Coronary artery (tissue), 2 donors: Measurements from ENCODE around the gene CFAP92.
A peak's percentile ranks its signal among the peaks of the same experiment; 100 is the strongest.

Source experiments
- DNase-seq: peaks from one replicate; pipeline ENCODE4 v3.0.0-alpha.2; 2017; ENCODE audit warnings: low spot score
- H3K27ac ChIP-seq, 2 donors: fragments of 200-600 bp; sonication (generic); one replicate each; pipeline ENCODE4 v1.5.1; 2016 to 2019
- H3K4me3 ChIP-seq: fragments of 200-600 bp; sonication (generic); 2 replicates; pipeline ENCODE4 v1.5.1; 2016; ENCODE audit warnings: mild to moderate bottlenecking, moderate library complexity
- TF ChIP-seq, protein P1 (sequence below): fragments of 200-600 bp; sonication (generic); IDR thresholded peaks from one replicate; pipeline ENCODE4 v1.5.1; 2019; ENCODE audit warnings: antibody characterized with exemption

The CFAP92 gene

GRCh38 chr3:128970740-128971047 is 23.2 kb downstream of the CFAP92 start:
- Histone ChIP-seq H3K4me3 (no peak overlapping the region), H3K27ac (no peak overlapping the region)
- TF ChIP-seq, protein P1, sequence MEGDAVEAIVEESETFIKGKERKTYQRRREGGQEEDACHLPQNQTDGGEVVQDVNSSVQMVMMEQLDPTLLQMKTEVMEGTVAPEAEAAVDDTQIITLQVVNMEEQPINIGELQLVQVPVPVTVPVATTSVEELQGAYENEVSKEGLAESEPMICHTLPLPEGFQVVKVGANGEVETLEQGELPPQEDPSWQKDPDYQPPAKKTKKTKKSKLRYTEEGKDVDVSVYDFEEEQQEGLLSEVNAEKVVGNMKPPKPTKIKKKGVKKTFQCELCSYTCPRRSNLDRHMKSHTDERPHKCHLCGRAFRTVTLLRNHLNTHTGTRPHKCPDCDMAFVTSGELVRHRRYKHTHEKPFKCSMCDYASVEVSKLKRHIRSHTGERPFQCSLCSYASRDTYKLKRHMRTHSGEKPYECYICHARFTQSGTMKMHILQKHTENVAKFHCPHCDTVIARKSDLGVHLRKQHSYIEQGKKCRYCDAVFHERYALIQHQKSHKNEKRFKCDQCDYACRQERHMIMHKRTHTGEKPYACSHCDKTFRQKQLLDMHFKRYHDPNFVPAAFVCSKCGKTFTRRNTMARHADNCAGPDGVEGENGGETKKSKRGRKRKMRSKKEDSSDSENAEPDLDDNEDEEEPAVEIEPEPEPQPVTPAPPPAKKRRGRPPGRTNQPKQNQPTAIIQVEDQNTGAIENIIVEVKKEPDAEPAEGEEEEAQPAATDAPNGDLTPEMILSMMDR, result no peak
- DNase-seq, result no peak

- TF ChIP-seq, protein P1, result peak; percentile 81
- no peak for DNase-seq
- Histone ChIP-seq H3K27ac (no peak overlapping the region), H3K4me3 (no peak overlapping the region)
Measured at GRCh38 chr3:128969993-128970739, 23.7 kb downstream of the CFAP92 start.

DNA sequence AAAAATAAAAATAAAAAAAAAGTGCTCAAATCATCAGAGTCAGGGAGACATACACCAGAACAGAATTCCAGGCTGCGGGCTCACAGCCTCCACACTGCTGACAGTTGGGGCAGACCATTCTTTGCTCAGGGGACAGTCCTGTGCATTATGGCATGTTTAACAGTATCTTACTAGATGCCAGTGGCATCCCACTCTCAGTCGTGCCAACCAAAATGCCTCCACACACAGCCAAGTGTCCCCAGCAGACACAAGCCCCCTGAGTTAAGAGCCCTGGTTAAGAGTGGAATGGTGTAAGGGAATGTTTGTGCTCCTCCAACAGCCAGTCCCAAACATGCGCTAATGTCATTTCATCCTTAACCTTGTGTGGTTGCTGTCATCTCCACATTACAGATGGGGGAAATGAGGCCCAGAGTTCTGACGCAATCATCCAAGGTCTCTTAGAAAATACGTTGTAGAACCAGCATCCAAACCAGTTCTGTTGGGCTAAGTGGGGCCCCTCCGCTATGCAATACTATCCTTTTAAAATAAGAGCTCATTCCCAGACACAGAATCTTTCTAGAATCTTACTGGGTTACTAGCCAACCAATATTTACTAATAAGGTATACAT is 26.0 kb downstream of the CFAP92 start:
- DNase-seq, result no peak
- Histone ChIP-seq H3K4me3 (no peak overlapping the region), H3K27ac (no peak overlapping the region)
- TF ChIP-seq, protein P1, result no peak

DNA sequence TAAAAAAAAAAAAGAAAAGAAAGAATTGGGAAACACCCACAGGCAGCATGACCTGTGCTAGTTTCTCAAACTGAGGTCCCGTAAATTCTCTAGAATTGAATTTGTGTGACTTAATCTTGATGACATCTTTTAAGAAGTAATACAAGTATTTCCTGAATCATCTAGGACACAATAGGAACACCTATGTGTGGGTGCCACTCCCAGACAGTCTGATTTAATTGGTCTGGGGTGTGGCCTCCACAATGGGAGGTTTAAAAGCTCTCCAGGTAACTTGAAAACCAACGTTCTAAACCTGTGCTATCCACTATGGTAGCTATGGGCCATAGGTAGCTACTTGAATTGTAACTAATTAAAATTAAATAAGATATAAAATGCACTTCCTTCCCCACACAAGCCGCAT is 28.1 kb downstream of the CFAP92 start:
- no peak overlapping the region for H3K4me3 ChIP-seq
- TF ChIP-seq, protein P1, result no peak
- no peak for DNase-seq
- H3K27ac ChIP-seq, result no peak overlapping the region

DNA sequence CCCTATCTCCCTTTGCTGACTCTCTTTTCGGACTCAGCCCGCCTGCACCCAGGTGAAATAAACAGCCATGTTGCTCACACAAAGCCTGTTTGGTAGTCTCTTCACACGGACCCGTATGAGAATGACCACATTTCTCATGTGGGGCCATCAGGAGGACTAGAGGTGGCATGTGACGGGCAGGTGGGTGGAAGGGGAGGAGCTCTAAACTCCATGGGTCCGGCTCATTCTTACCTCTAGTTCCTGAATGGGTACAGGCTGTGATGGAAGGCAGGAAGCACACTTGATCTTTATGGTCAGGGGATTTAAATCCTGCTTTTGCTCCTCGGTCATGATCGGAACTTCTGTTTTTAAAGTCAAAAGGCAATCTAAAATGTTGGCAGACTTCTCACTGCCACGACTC is 28.6 kb downstream of the CFAP92 start:
- TF ChIP-seq, protein P1, result no peak
- H3K4me3 ChIP-seq, result no peak overlapping the region
- no peak overlapping the region for H3K27ac ChIP-seq
- DNase-seq, result no peak

DNA sequence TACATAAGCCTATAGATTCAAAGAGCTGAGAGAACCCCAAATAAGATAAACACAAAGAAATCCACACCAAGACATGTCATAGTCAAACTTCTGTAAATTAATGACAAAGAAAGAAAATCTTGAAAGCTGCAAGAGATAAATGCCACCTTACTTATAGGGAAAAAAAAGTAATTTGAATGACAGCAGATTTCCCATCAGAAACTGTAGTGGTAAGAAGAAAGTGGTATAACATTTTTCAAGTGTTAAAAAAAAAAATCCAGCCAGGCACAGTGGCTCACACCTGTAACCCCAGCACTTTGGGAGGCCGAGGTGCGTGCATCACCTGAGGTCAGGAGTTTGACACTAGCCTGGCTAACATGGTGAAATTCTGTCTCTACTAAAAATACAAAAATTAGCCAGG is 37.4 kb downstream of the CFAP92 start:
- Histone ChIP-seq H3K27ac (no peak overlapping the region), H3K4me3 (no peak overlapping the region)
- no peak for DNase-seq
- TF ChIP-seq, protein P1, result no peak
